AG04449 (cell line): ENCODE results near the gene SLC22A2.

Source experiments
- CTCF ChIA-PET: fragments of 350-600 bp; formaldehyde crosslinking; extraction: SDS; loops from one replicate; lab custom pipeline; 2021; ENCODE audit warnings: antibody characterized with exemption; lab: Yijun Ruan, JAX
- POLR2A ChIA-PET: fragments of 400-600, 350-600 bp; formaldehyde crosslinking; extraction: SDS; loops from one replicate; lab custom pipeline; 2020; ENCODE audit warnings: antibody characterized with exemption, inconsistent platforms; lab: Yijun Ruan, JAX
- DNase-seq: peaks from one replicate; pipeline ENCODE4 v3.0.0-alpha.2; 2010; ENCODE audit warnings: low read depth, low spot score
- H3K4me3 ChIP-seq: 2 replicates; pipeline ENCODE4 v1.5.1; 2011; ENCODE audit warnings: low read depth, mild to moderate bottlenecking, control low read depth, low read length
- TF ChIP-seq, protein P1 (sequence below): IDR thresholded peaks from one replicate; pipeline ENCODE4 v1.5.1; 2011; ENCODE audit warnings: mild to moderate bottlenecking, moderate library complexity, low read length, control low read depth, inconsistent platforms; ENCODE audit not compliant: insufficient read depth; ENCODE audit errors: missing control alignments

The SLC22A2 gene

DNA sequence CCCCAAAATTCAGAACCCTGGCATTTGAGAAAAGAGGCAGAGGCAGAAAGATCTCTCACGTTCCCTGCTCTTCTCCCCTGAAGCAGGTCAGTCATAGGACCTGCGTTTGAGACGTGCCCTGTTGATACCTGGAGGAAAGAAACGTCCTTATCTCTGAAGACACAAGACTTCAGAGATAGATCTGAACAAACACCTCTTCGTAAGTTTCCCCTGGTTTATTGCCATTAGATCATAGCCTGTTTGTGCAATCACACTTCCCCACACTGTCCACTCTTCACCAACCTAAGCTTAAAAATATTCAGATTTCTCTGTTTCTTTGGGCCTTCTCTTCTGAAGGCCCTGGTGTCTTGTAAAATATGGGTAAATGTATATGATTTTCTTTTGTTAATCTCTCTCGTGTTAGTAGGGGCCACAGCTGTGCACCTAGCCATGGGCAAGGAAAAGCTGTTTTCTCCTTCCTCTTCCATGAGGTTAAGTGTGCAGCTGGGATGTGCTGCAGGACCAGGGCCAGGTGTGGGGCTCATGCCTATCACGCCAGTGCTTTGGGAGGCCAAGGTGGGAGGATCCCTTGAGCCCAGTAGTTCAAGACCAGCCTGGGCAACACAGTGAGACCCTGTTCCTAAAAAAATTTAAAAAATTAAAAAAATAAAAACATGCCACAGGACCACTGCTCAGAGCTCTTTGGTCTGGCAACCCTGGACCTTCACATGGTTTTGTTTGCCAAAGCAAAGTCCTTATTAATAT lies 4.7 kb upstream of the SLC22A2 start:
- TF ChIP-seq, protein P1, sequence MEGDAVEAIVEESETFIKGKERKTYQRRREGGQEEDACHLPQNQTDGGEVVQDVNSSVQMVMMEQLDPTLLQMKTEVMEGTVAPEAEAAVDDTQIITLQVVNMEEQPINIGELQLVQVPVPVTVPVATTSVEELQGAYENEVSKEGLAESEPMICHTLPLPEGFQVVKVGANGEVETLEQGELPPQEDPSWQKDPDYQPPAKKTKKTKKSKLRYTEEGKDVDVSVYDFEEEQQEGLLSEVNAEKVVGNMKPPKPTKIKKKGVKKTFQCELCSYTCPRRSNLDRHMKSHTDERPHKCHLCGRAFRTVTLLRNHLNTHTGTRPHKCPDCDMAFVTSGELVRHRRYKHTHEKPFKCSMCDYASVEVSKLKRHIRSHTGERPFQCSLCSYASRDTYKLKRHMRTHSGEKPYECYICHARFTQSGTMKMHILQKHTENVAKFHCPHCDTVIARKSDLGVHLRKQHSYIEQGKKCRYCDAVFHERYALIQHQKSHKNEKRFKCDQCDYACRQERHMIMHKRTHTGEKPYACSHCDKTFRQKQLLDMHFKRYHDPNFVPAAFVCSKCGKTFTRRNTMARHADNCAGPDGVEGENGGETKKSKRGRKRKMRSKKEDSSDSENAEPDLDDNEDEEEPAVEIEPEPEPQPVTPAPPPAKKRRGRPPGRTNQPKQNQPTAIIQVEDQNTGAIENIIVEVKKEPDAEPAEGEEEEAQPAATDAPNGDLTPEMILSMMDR = no peak
- no peak overlapping the region for H3K4me3 ChIP-seq
- POLR2A ChIA-PET = no interaction called here
- CTCF ChIA-PET = no interaction called here
- DNase-seq = no peak

DNA sequence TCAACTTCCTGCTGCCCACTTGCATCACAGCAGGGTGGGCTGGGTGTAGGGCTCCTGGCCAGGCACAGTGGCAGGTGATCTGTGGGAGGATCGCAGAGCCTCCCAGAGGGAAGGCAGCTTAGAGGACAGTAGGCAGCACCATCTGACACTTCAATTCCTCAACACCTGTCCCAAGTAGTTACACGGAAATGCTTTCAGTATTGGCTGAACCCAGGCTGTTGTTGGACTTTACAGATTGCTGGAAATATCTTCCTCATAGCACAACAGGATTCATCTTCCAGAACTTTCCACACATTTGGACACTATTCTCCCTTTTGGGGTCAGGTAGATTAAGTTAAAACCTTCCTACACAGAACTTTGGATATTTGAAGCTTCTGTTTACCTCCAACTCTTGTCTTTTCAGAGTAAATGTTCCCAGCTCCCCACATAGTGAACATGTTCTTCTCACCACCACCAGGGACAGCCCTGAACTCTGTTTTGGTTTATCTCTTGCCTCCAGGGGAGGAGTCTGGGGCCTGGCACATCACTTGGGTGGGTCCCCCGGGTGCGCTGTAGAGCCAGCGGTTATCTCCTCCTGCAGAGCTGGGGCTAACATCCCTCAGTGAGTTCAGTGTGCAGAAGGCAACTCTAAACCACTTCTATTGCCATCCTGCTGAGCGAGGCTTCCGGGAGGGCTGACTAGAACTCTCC lies 3.5 kb upstream of the SLC22A2 start:
- ChIA-PET CTCF (no interaction called here), POLR2A (no interaction called here)
- no peak for DNase-seq

DNA sequence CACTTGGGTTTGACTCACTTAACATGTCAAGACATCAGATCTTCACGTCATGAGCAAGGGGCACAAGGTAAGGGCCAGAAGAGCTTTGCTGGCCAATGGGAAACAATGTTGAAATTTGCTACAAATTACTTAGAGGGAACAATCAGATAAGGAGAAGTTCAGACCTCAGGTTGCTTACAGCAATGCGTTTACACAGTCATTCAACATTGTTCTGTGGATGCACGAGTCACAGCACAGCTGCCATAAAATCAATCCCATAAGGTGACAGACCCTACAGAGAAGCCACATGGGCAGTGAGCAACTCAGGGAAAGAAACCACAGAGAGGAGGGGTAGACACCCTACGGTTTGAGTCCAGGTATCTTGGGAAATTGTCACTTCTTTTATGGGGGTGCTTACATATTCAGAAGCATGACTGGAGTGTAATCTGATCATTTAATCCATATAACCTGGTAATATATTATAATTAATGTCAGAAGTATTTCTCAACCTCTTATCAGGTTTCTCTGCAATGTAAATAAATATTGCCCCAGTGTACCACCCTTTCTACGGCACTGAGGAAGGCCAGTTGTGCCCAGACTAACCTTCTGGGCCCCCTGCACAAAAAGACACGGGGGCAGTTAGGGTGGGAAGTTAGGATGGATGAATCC lies 2.3 kb upstream of the SLC22A2 start:
- no peak overlapping the region for H3K4me3 ChIP-seq
- TF ChIP-seq, protein P1 = no peak
- CTCF ChIA-PET = no interaction called here
- POLR2A ChIA-PET = no interaction called here
- DNase-seq = no peak

More for the DNA sequence above, 3.5 kb upstream of the SLC22A2 start:
- TF ChIP-seq, protein P1 = no peak
- H3K4me3 ChIP-seq = no peak overlapping the region

DNA sequence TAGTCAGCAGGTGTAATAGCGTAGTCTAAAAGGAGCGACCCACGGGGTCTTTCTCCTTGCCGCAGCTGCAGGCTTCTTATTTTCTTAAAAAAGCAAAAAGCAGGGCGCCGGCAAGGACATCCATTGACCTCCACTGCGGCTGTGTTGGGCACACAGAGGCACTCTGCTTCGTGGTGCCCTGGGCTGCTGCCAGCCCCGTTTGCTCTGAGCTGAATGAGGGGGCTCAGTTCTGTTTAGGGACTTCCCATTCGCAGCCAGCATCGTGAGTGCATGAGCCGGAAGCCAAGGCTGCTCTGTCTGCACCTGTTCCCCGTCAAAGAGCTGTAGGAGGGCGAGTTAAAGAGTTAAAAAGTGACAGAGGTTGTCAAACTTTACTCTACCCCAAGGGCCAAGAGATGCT lies 1.7 kb upstream of the SLC22A2 start:
- no peak for DNase-seq
- CTCF ChIA-PET = no interaction called here
- POLR2A ChIA-PET = no interaction called here
- TF ChIP-seq, protein P1 = no peak
- no peak overlapping the region for H3K4me3 ChIP-seq

DNA sequence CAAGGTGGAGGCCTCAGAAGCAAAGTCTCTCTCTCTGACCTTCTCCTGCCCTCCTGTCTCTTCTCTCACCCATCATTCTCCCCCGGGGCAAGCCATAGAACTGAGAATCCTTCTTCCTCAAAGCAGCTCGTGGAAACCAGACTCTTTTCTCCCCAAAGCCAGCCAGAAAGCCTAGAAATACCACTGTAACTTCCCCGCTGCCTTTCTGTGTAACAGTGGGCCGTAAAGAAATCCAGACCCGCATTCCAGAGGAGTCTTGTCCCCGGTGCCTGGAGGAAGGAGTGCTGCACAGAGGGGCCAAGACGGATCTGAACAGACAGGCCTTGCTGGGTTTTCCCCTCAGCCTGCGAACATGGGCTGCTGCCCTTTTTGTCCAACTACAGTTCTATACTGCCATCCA lies 977 bp upstream of the SLC22A2 start:
- TF ChIP-seq, protein P1 = no peak
- DNase-seq = no peak
- ChIA-PET CTCF (no interaction called here), POLR2A (no interaction called here)
- no peak overlapping the region for H3K4me3 ChIP-seq

DNA sequence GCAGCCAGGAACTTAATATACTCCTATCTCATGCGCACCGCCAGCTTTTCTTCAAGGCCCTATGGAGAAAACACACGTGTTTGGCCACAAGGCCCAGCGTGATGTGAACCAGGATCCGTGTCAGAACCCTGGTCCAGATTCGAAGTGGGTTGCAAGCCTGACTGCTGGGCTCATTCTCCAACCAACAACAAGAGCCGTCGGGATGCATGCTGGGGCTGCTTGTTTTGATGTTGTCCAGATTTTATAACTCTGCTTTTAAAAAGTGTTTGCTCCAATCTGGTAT lies 463 bp upstream of the SLC22A2 start:
- DNase-seq = no peak
- POLR2A ChIA-PET = no interaction called here
- TF ChIP-seq, protein P1 = no peak
- CTCF ChIA-PET = no interaction called here
- no peak overlapping the region for H3K4me3 ChIP-seq
